B cell (primary cell): ENCODE results near the gene GTF2I. TPM values are rescaled to one million over a fixed set of nuclear protein-coding genes. Genes with fewer than 3 reads are reported as not detected.
"Not testable (repeated sequence)": the region's sequence is repeated elsewhere in the genome, so short reads cannot be mapped to it uniquely, and the experiment has no call there.

Source experiments
- ATAC-seq: fragments of 200-7000 bp; cut with Tn5 transposase; one replicate; pipeline ENCODE4 v1.10.0; 2021; ENCODE audit warnings: low read depth, mild to moderate bottlenecking, moderate number of reproducible peaks, moderate library complexity
- CTCF ChIA-PET: fragments of 350-600 bp; sonication (Branson Sonifier 250); formaldehyde crosslinking; loops from one replicate; lab custom pipeline; 2021; ENCODE audit warnings: antibody characterized with exemption, inconsistent platforms; lab: Charles Lee
- POLR2A ChIA-PET: fragments of 350-600 bp; sonication (Branson Sonifier 250); formaldehyde crosslinking; loops from one replicate; lab custom pipeline; 2021; ENCODE audit warnings: antibody characterized with exemption; lab: Charles Lee
- DNase-seq: peaks from one replicate; pipeline ENCODE4 v3.0.0; 2013
- H2AFZ ChIP-seq: 2 replicates; pipeline ENCODE4 v1.6.1; 2012; ENCODE audit warnings: mild to moderate bottlenecking, low read depth, low read length; ENCODE audit not compliant: insufficient read depth, poor library complexity, severe bottlenecking
- H3K27ac ChIP-seq, 2 donors: 1 replicate in 1 of 2; 2 replicates in 1 of 2; pipeline ENCODE4 v1.5.1; 2012 to 2013; ENCODE audit warnings: low read length in 2 of 2, mild to moderate bottlenecking in 2 of 2, moderate library complexity in 1 of 2
- H3K27me3 ChIP-seq, 4 experiments: fragments of 200-600 bp in 1 of 4; sonication (generic) in 1 of 4; replicated peaks in 1 of 4; 1 replicate in 2 of 4; 2 replicates in 2 of 4; pipeline versions ENCODE4 v1.6.1 to v1.7.0; 2013 to 2016; ENCODE audit warnings: low read length in 3 of 4, mild to moderate bottlenecking in 2 of 4, mixed read lengths in 1 of 4, moderate library complexity in 1 of 4; ENCODE audit not compliant: insufficient read depth in 4 of 4, control insufficient read depth in 3 of 4; ENCODE audit errors: control extremely low read depth in 1 of 4
- H3K36me3 ChIP-seq, 2 experiments: replicated peaks in 1 of 2; 1 replicate in 1 of 2; 2 replicates in 1 of 2; pipeline versions ENCODE4 v1.6.1 to v1.7.1; 2013; ENCODE audit warnings: low read length in 1 of 2; ENCODE audit not compliant: insufficient read depth in 2 of 2, control insufficient read depth in 1 of 2; ENCODE audit errors: control extremely low read depth in 1 of 2, extremely low read depth in 1 of 2
- H3K4me1 ChIP-seq, 2 donors: fragments of 200-600 bp in 1 of 2; sonication (generic) in 1 of 2; 1 replicate in 1 of 2; 2 replicates in 1 of 2; pipeline versions ENCODE4 v1.5.1 to v1.6.1; 2013 to 2017; ENCODE audit warnings: low read length in 2 of 2; ENCODE audit not compliant: control insufficient read depth in 2 of 2, insufficient read depth in 2 of 2
- H3K4me2 ChIP-seq: replicated peaks from 2 replicates; pipeline ENCODE3; 2012; ENCODE audit warnings: mild to moderate bottlenecking, low read depth, low read length; ENCODE audit not compliant: poor library complexity, severe bottlenecking
- H3K4me3 ChIP-seq, 5 experiments: fragments of 200-600 bp in 1 of 5; sonication (generic) in 1 of 5; 1 replicate in 3 of 5; 2 replicates in 2 of 5; pipeline versions ENCODE4 v1.5.1 to v1.7.0; 2011 to 2016; ENCODE audit warnings: low read length in 4 of 5, mild to moderate bottlenecking in 4 of 5, low read depth in 2 of 5, control low read depth in 1 of 5, moderate library complexity in 1 of 5; ENCODE audit not compliant: insufficient read depth in 1 of 5; ENCODE audit errors: control extremely low read depth in 1 of 5, extremely low read depth in 1 of 5
- H3K79me2 ChIP-seq: fragments of 200-600 bp; sonication (generic); one replicate; pipeline ENCODE4 v1.6.0; 2016; ENCODE audit warnings: low read length; ENCODE audit not compliant: control insufficient read depth, insufficient read depth
- H3K9ac ChIP-seq: fragments of 200-600 bp; sonication (generic); 2 replicates; pipeline ENCODE4 v1.6.1; 2017; ENCODE audit warnings: mild to moderate bottlenecking, low read length, moderate library complexity
- H3K9me3 ChIP-seq, 3 donors: one replicate each; pipeline versions ENCODE4 v1.6.1 to v1.7.1; 2013; ENCODE audit warnings: low read length in 2 of 3; ENCODE audit not compliant: control insufficient read depth in 2 of 3, insufficient read depth in 1 of 3; ENCODE audit errors: control extremely low read depth in 1 of 3
- H4K20me1 ChIP-seq: 2 replicates; pipeline ENCODE4 v1.6.0; 2012; ENCODE audit warnings: mild to moderate bottlenecking, low read length; ENCODE audit not compliant: insufficient read depth, control insufficient read depth, poor library complexity, severe bottlenecking
- H3K27ac Mint-ChIP-seq: one replicate; pipeline ENCODE4 v1.8.0; 2021; ENCODE audit warnings: mixed read lengths
- H3K27me3 Mint-ChIP-seq: one replicate; pipeline ENCODE4 v1.8.0; 2021; ENCODE audit warnings: mixed read lengths
- H3K4me1 Mint-ChIP-seq: one replicate; pipeline ENCODE4 v1.8.0; 2021; ENCODE audit warnings: mixed read lengths
- H3K4me3 Mint-ChIP-seq: one replicate; pipeline ENCODE4 v1.8.0; 2021; ENCODE audit warnings: mixed read lengths
- H3K9me3 Mint-ChIP-seq: one replicate; pipeline ENCODE4 v1.8.0; 2022; ENCODE audit warnings: mixed read lengths; ENCODE audit not compliant: insufficient read depth
- WGBS: methylation state at CpG from one replicate; pipeline ENCODE4 v1.1.5; 2013; ENCODE audit warnings: missing lambda C conversion rate; ENCODE audit not compliant: insufficient coverage; 5-methylcytosine and 5-hydroxymethylcytosine counted together
- intact Hi-C: fragments of 100-400 bp; cut with micrococcal nuclease; formaldehyde crosslinking; loops from one replicate; pipeline ENCODE4 v1.10.0; 2022
- polyA plus RNA-seq: library from polyadenylated mRNA; depleted of rRNA; stranded (reverse); fragments of >200 nt; gene quantifications from 2 replicates; pipeline ENCODE4 v1.2.3, GENCODE V29; 2012
- total RNA-seq, 2 donors: library from RNA; stranded (reverse); fragments of 120-200 nt in 1 of 2; gene quantifications; 1 replicate in 1 of 2; 2 replicates in 1 of 2; pipeline versions ENCODE4 v1.2.3 to v1.2.4, GENCODE V29; 2013 to 2022

GTF2I gene
- total and polyA plus RNA-seq, 2 donors (not counting 1 experiment from before 2014, with no cell fraction given): 140 to 271 TPM

GRCh38 chr7:74788369-74789150, 131.0 kb downstream of the GTF2I start:
- peak overlapping the region; percentile 63 for H3K4me3 Mint-ChIP-seq
- H3K9me3 Mint-ChIP-seq, H3K9ac ChIP-seq, H3K9me3 ChIP-seq, POLR2A ChIA-PET, H3K4me2 ChIP-seq, CTCF ChIA-PET, H2AFZ ChIP-seq, H3K27me3 ChIP-seq, H3K27me3 Mint-ChIP-seq, intact Hi-C loops, H4K20me1 ChIP-seq, H3K36me3 ChIP-seq, H3K27ac ChIP-seq, H3K4me1 Mint-ChIP-seq, H3K79me2 ChIP-seq, H3K4me1 ChIP-seq: not testable (repeated sequence)
- WGBS: 0% methylated on average over 4 of the region's 82 CpGs
- peak overlapping the region in 1 of 5 experiments; percentile 23 for H3K4me3 ChIP-seq
- H3K27ac Mint-ChIP-seq: peak overlapping the region; percentile 63
- ATAC-seq (peak; percentile 93), DNase-seq (peak; percentile 91)

GRCh38 chr7:74789200-74789736, 131.8 kb downstream of the GTF2I start:
- not testable (repeated sequence) for ATAC-seq, H3K9ac ChIP-seq

DNA sequence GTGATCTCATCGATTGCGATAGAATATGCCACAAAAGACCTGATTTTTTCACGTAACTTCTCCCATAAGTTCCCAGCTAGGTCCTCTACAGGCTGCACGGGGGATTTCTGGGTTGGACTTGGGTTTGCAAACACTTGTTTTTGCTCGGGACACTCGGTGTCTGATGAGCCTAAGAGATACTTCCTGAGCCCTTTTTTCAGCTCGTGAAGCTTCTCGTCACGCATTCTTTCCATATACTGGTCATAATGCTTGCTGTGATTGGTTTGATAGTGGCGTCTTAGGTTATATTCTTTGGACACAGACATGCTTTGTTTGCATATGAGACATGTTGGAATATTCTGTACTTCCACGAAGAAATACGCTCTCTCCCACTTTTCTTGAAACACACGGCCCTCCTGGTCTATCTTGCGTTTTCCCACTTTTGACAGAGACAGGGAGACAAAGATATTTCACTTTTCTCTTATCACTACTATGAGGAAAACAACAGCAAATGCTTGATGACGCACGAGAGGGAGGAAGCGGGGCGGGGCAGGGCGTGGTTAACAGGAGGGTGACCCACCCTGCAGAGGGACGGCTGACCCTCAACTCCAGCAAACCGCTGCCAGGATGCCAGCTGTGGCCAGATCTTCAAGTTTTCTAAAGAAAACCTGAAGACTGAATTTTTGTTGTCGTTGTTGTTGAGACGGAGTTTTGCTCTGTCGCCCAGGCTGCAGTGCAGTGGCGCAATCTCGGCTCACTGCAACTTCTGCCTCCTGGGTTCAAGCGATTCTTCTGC, 140.5 kb downstream of the GTF2I start:
- H3K27ac ChIP-seq, H3K79me2 ChIP-seq, H3K9ac ChIP-seq, ATAC-seq, H3K4me2 ChIP-seq, H4K20me1 ChIP-seq, H3K4me1 Mint-ChIP-seq, CTCF ChIA-PET, H3K27ac Mint-ChIP-seq, H3K27me3 Mint-ChIP-seq, intact Hi-C loops, H3K27me3 ChIP-seq, H3K4me1 ChIP-seq, H3K4me3 Mint-ChIP-seq, H3K4me3 ChIP-seq, H3K36me3 ChIP-seq, DNase-seq, POLR2A ChIA-PET, H3K9me3 ChIP-seq, H3K9me3 Mint-ChIP-seq, H2AFZ ChIP-seq: not testable (repeated sequence)
- no CpG with 5 or more reads among the region's 27 CpGs for WGBS

More at GRCh38 chr7:74789200-74789736, 131.8 kb downstream of the GTF2I start:
- H3K9me3 ChIP-seq, intact Hi-C loops, H3K4me3 Mint-ChIP-seq, DNase-seq, H3K27me3 Mint-ChIP-seq, H3K9me3 Mint-ChIP-seq, H3K4me1 Mint-ChIP-seq, H3K4me2 ChIP-seq, H3K27ac ChIP-seq, H3K36me3 ChIP-seq, POLR2A ChIA-PET, H3K4me3 ChIP-seq, H3K27ac Mint-ChIP-seq, CTCF ChIA-PET, H3K79me2 ChIP-seq, H3K4me1 ChIP-seq, H3K27me3 ChIP-seq, H4K20me1 ChIP-seq, H2AFZ ChIP-seq: not testable (repeated sequence)
- WGBS: no CpG with 5 or more reads among the region's 24 CpGs
